Keratinocyte (primary cell): Measurements from ENCODE around the gene TAS2R43. TPM values are rescaled to one million over a fixed set of nuclear protein-coding genes. Genes with fewer than 3 reads are reported as not detected.
"Not testable (repeated sequence)": the region's sequence is repeated elsewhere in the genome, so short reads cannot be mapped to it uniquely, and the experiment has no call there.

ENCODE experiments used
- DNase-seq: peaks from one replicate; pipeline ENCODE4 v3.0.0-alpha.2; 2011; ENCODE audit warnings: low read depth, missing footprints, low spot score
- FAIRE-seq: peaks from 2 replicates; lab custom pipeline; 2011; peaks lifted over from hg19 to GRCh38; lab: Jason Lieb, UNC
- H2AFZ ChIP-seq: 2 replicates; pipeline ENCODE4 v1.6.0; 2012; ENCODE audit warnings: low read length, control low read depth, inconsistent platforms; ENCODE audit not compliant: control insufficient read depth
- H3K27ac ChIP-seq: 2 replicates; pipeline ENCODE4 v1.5.1; 2011; ENCODE audit warnings: low read length; ENCODE audit not compliant: control insufficient read depth, insufficient read depth
- H3K27me3 ChIP-seq: 3 replicates; pipeline ENCODE4 v1.6.0; 2011; ENCODE audit warnings: low read length; ENCODE audit not compliant: control insufficient read depth, insufficient read depth; ENCODE audit errors: extremely low read depth
- H3K36me3 ChIP-seq, 2 experiments: 2 replicates in 1 of 2; 3 replicates in 1 of 2; pipeline ENCODE4 v1.5.1; 2011; ENCODE audit warnings: low read length in 2 of 2, mild to moderate bottlenecking in 1 of 2; ENCODE audit not compliant: control insufficient read depth in 2 of 2, insufficient read depth in 2 of 2; ENCODE audit errors: extremely low read depth in 1 of 2
- H3K4me1 ChIP-seq: 3 replicates; pipeline ENCODE4 v1.5.1; 2011; ENCODE audit warnings: low read length; ENCODE audit not compliant: control insufficient read depth, insufficient read depth; ENCODE audit errors: extremely low read depth
- H3K4me2 ChIP-seq: 3 replicates; pipeline ENCODE4 v1.6.0; 2011; ENCODE audit warnings: low read depth, low read length; ENCODE audit not compliant: control insufficient read depth, insufficient read depth; ENCODE audit errors: extremely low read depth
- H3K4me3 ChIP-seq, 3 experiments: fragments of 200-600 bp in 1 of 3; sonication (generic) in 1 of 3; 2 replicates in 2 of 3; 3 replicates in 1 of 3; pipeline ENCODE4 v1.5.1; 2011 to 2016; ENCODE audit warnings: low read length in 3 of 3, mild to moderate bottlenecking in 3 of 3, control low read depth in 2 of 3, inconsistent platforms in 1 of 3, low read depth in 1 of 3, mixed read lengths in 1 of 3, mixed run types in 1 of 3, moderate library complexity in 1 of 3; ENCODE audit not compliant: control insufficient read depth in 2 of 3, insufficient read depth in 2 of 3; ENCODE audit errors: extremely low read depth in 1 of 3
- H3K79me2 ChIP-seq: 2 replicates; pipeline ENCODE4 v1.6.0; 2012; ENCODE audit warnings: low read length; ENCODE audit not compliant: control insufficient read depth, insufficient read depth
- H3K9ac ChIP-seq: 3 replicates; pipeline ENCODE4 v1.6.0; 2011; ENCODE audit warnings: low read length; ENCODE audit not compliant: control insufficient read depth, insufficient read depth; ENCODE audit errors: extremely low read depth
- H3K9me1 ChIP-seq: 3 replicates; pipeline ENCODE4 v1.6.0; 2011; ENCODE audit warnings: low read length; ENCODE audit not compliant: control insufficient read depth, insufficient read depth; ENCODE audit errors: extremely low read depth
- H3K9me3 ChIP-seq: 2 replicates; pipeline ENCODE4 v1.5.1; 2012; ENCODE audit warnings: low read depth, low read length; ENCODE audit not compliant: control insufficient read depth
- H4K20me1 ChIP-seq: 3 replicates; pipeline ENCODE4 v1.6.0; 2011; ENCODE audit warnings: low read length; ENCODE audit not compliant: control insufficient read depth, insufficient read depth; ENCODE audit errors: extremely low read depth
- CTCF ChIP-seq, 3 experiments: IDR thresholded peaks in 1 of 3; conservative IDR thresholded peaks in 1 of 3; optimal IDR thresholded peaks in 1 of 3; 2 replicates in 2 of 3; 3 replicates in 1 of 3; pipeline versions ENCODE3 to v1.5.1; 2011; ENCODE audit warnings: low read length in 3 of 3, mild to moderate bottlenecking in 3 of 3, moderate library complexity in 2 of 3, control low read depth in 1 of 3, inconsistent platforms in 1 of 3; ENCODE audit not compliant: insufficient read depth in 2 of 3; ENCODE audit errors: extremely low read depth in 1 of 3
- EZH2 ChIP-seq: IDR thresholded peaks from one replicate; pipeline ENCODE4 v1.6.1; 2012; ENCODE audit warnings: inconsistent platforms, mild to moderate bottlenecking, low read length, moderate library complexity
- dilution Hi-C: fragments of 300-500 bp; cut with MboI; formaldehyde crosslinking; loops from one replicate; pipeline ENCODE4 v1.7.0; 2020; ENCODE audit warnings: low sequenced_read_pairs; ENCODE audit not compliant: extremely low pct_ligation_motif_present
- polyA plus RNA-seq, 5 experiments: library from polyadenylated mRNA; depleted of rRNA in 3 of 5; stranded (reverse) in 3 of 5; stranded (forward) in 1 of 5; unstranded in 1 of 5; fragments of >200 nt; gene quantifications; 1 replicate in 1 of 5; 2 replicates in 3 of 5; 3 replicates in 1 of 5; pipeline versions ENCODE4 v1.2.1 to v1.2.3, GENCODE V29; 2011 to 2012; ENCODE audit warnings: missing spikeins in 2 of 5, low read depth in 1 of 5, low replicate concordance in 1 of 5

TAS2R43 gene
- polyA plus RNA-seq, 1 donor (not counting 4 experiments of a cell fraction or from before 2014, with no cell fraction given): 0.34 TPM

GRCh38 chr12:11059041-11059440, 33.1 kb downstream of the TAS2R43 start:
- no peak overlapping the region for H2AFZ ChIP-seq
- peaks cover 4% of the 10 kb centered on the region for H3K79me2 ChIP-seq
- H3K27me3 ChIP-seq: no peaks in the 10 kb centered on the region
- H3K36me3 ChIP-seq: no peaks in the 10 kb centered on the region
- dilution Hi-C loops: no loop called here
- no peaks in the 10 kb centered on the region for H3K9me1 ChIP-seq
- no peaks in the 10 kb centered on the region for H4K20me1 ChIP-seq
- H3K4me1 ChIP-seq: no peaks in the 10 kb centered on the region
- TF ChIP-seq CTCF (optimal IDR thresholded peaks at IDR 0.05 in 1 of 3, IDR thresholded peaks at IDR 0.05 in 1 of 3, conservative IDR thresholded peaks at IDR 0.05 in 1 of 3; ENCODE audit: extremely low read depth in 1 of 3, insufficient read depth in 2 of 3, low read length in 3 of 3) (no peak), EZH2 (no peak)
- no peak overlapping the region for H3K4me2 ChIP-seq
- H3K4me3 ChIP-seq: no peak overlapping the region
- FAIRE-seq (peak; percentile 26), DNase-seq (no peak)
- no peak overlapping the region for H3K27ac ChIP-seq
- H3K9ac ChIP-seq: no peak overlapping the region
- no peaks in the 10 kb centered on the region for H3K9me3 ChIP-seq

GRCh38 chr12:11055306-11055705, 36.8 kb downstream of the TAS2R43 start:
- no peak overlapping the region for H3K27ac ChIP-seq
- H3K4me1 ChIP-seq: no peaks in the 10 kb centered on the region
- no peak for FAIRE-seq
- no peaks in the 10 kb centered on the region for H4K20me1 ChIP-seq
- no peak overlapping the region for H3K4me3 ChIP-seq
- dilution Hi-C loops: no loop called here
- DNase-seq: no peak
- peaks cover 4% of the 10 kb centered on the region for H3K9me3 ChIP-seq
- no peaks in the 10 kb centered on the region for H3K27me3 ChIP-seq
- H3K9me1 ChIP-seq: no peaks in the 10 kb centered on the region
- no peak for TF ChIP-seq EZH2
- TF ChIP-seq CTCF (optimal IDR thresholded peaks at IDR 0.05 in 1 of 3, IDR thresholded peaks at IDR 0.05 in 1 of 3, conservative IDR thresholded peaks at IDR 0.05 in 1 of 3; ENCODE audit: extremely low read depth in 1 of 3, insufficient read depth in 2 of 3, low read length in 3 of 3): no peak
- peaks cover 4% of the 10 kb centered on the region for H3K79me2 ChIP-seq
- H2AFZ ChIP-seq: no peak overlapping the region
- no peak overlapping the region for H3K9ac ChIP-seq
- H3K36me3 ChIP-seq: no peaks in the 10 kb centered on the region
- H3K4me2 ChIP-seq: no peak overlapping the region

GRCh38 chr12:11049806-11050531, 42.1 kb downstream of the TAS2R43 start:
- H3K9ac ChIP-seq, H3K4me2 ChIP-seq, FAIRE-seq, H3K4me1 ChIP-seq, H3K27ac ChIP-seq, H3K9me1 ChIP-seq, H3K79me2 ChIP-seq, dilution Hi-C loops, H4K20me1 ChIP-seq, H2AFZ ChIP-seq, H3K9me3 ChIP-seq, H3K27me3 ChIP-seq, H3K4me3 ChIP-seq, H3K36me3 ChIP-seq, DNase-seq: not testable (repeated sequence)

GRCh38 chr12:11041366-11041765, 50.7 kb downstream of the TAS2R43 start:
- dilution Hi-C loops, H3K4me1 ChIP-seq, DNase-seq, H3K4me2 ChIP-seq, H4K20me1 ChIP-seq, H3K9me3 ChIP-seq, H3K4me3 ChIP-seq, H3K9me1 ChIP-seq, H3K27me3 ChIP-seq, FAIRE-seq, H3K36me3 ChIP-seq, H2AFZ ChIP-seq, H3K79me2 ChIP-seq, H3K27ac ChIP-seq, H3K9ac ChIP-seq: not testable (repeated sequence)
